ENCODE data around the gene MYO7B.

Gene MYO7B

GRCh38 chr2:127664065-127664894 lies 128.8 kb downstream of the MYO7B start:
- Histone ChIP-seq H3K27ac (ENCODE audit: low read length) (no peak overlapping the region), H3K4me2 (ENCODE audit: low read depth, low read length) (no peak overlapping the region)

GRCh38 chr2:127664895-127665225 lies 129.4 kb downstream of the MYO7B start:
- H2AFZ ChIP-seq (ENCODE audit: low read length) = no peak overlapping the region
- no peak for DNase-seq
- H3K36me3 ChIP-seq (replicated peaks; ENCODE audit: insufficient read depth, low read length) = no peaks in the 10 kb centered on the region
- no peaks in the 10 kb centered on the region for H4K20me1 ChIP-seq (ENCODE audit: insufficient read depth, low read length)
- TF ChIP-seq EZH2phosphoT487 (IDR thresholded peaks at IDR 0.05; ENCODE audit: low read length) = no peak
- H3K9ac ChIP-seq (ENCODE audit: low read length) = no peak overlapping the region
- peaks cover 5% of the 10 kb centered on the region; the same call in 1 of the 2 replicates for H3K27me3 ChIP-seq (replicated peaks; ENCODE audit: insufficient read depth, low read length)
- no peaks in the 10 kb centered on the region for H3K9me3 ChIP-seq (replicated peaks; ENCODE audit: insufficient read depth, low read length)
- no peak overlapping the region for H3K27ac ChIP-seq (ENCODE audit: low read length)
- no peak overlapping the region for H3K4me2 ChIP-seq (ENCODE audit: low read depth, low read length)
- no peaks in the 10 kb centered on the region for H3K79me2 ChIP-seq (ENCODE audit: low read length)
- H3F3A ChIP-seq (ENCODE audit: insufficient read depth, low read length) = no peaks in the 10 kb centered on the region
- H3K4me3 ChIP-seq (ENCODE audit: low read length) = no peak overlapping the region
- H3K9me2 ChIP-seq (replicated peaks; ENCODE audit: insufficient read depth, low read length) = no peaks in the 10 kb centered on the region
- no peaks in the 10 kb centered on the region for H3K4me1 ChIP-seq (ENCODE audit: low read length)

More at GRCh38 chr2:127664065-127664894, 128.8 kb downstream of the MYO7B start:
- no peak for DNase-seq
- H3F3A ChIP-seq (ENCODE audit: insufficient read depth, low read length) = no peaks in the 10 kb centered on the region
- no peak overlapping the region for H3K9ac ChIP-seq (ENCODE audit: low read length)
- TF ChIP-seq EZH2 (optimal IDR thresholded peaks at IDR 0.05; ENCODE audit: low read depth, low read length) = no peak
- no peak for TF ChIP-seq EZH2phosphoT487 (IDR thresholded peaks at IDR 0.05; ENCODE audit: low read length)
- TF ChIP-seq CTCF (IDR thresholded peaks at IDR 0.05; ENCODE audit: low read length) = no peak
- no peaks in the 10 kb centered on the region for H3K79me2 ChIP-seq (ENCODE audit: low read length)
- no peaks in the 10 kb centered on the region for H3K4me1 ChIP-seq (ENCODE audit: low read length)
- H3K36me3 ChIP-seq (replicated peaks; ENCODE audit: insufficient read depth, low read length) = no peaks in the 10 kb centered on the region
- no peaks in the 10 kb centered on the region for H4K20me1 ChIP-seq (ENCODE audit: insufficient read depth, low read length)
- H3K4me3 ChIP-seq (ENCODE audit: low read length) = no peak overlapping the region
- no peak overlapping the region for H2AFZ ChIP-seq (ENCODE audit: low read length)
- H3K9me3 ChIP-seq (replicated peaks; ENCODE audit: insufficient read depth, low read length) = no peaks in the 10 kb centered on the region
- H3K9me2 ChIP-seq (replicated peaks; ENCODE audit: insufficient read depth, low read length) = no peaks in the 10 kb centered on the region
- H3K27me3 ChIP-seq (replicated peaks; ENCODE audit: insufficient read depth, low read length) = peaks cover 5% of the 10 kb centered on the region; the same call in 1 of the 2 replicates

GRCh38 chr2:127665267-127665893 lies 129.9 kb downstream of the MYO7B start:
- H3F3A ChIP-seq (ENCODE audit: insufficient read depth, low read length) = no peaks in the 10 kb centered on the region
- no peak overlapping the region for H2AFZ ChIP-seq (ENCODE audit: low read length)
- H3K9me2 ChIP-seq (replicated peaks; ENCODE audit: insufficient read depth, low read length) = no peaks in the 10 kb centered on the region
- H3K4me2 ChIP-seq (ENCODE audit: low read depth, low read length) = no peak overlapping the region
- H3K9ac ChIP-seq (ENCODE audit: low read length) = no peak overlapping the region
- TF ChIP-seq CTCF (IDR thresholded peaks at IDR 0.05; ENCODE audit: low read length) (no peak), EZH2phosphoT487 (IDR thresholded peaks at IDR 0.05; ENCODE audit: low read length) (no peak), EZH2 (optimal IDR thresholded peaks at IDR 0.05; ENCODE audit: low read depth, low read length) (no peak)
- H3K4me1 ChIP-seq (ENCODE audit: low read length) = no peaks in the 10 kb centered on the region
- H3K4me3 ChIP-seq (ENCODE audit: low read length) = no peak overlapping the region
- no peak for DNase-seq
- no peak overlapping the region for H3K27ac ChIP-seq (ENCODE audit: low read length)
- no peaks in the 10 kb centered on the region for H3K79me2 ChIP-seq (ENCODE audit: low read length)
- no peaks in the 10 kb centered on the region for H4K20me1 ChIP-seq (ENCODE audit: insufficient read depth, low read length)
- H3K27me3 ChIP-seq (replicated peaks; ENCODE audit: insufficient read depth, low read length) = peaks cover 5% of the 10 kb centered on the region; the same call in 1 of the 2 replicates
- no peaks in the 10 kb centered on the region for H3K9me3 ChIP-seq (replicated peaks; ENCODE audit: insufficient read depth, low read length)
- no peaks in the 10 kb centered on the region for H3K36me3 ChIP-seq (replicated peaks; ENCODE audit: insufficient read depth, low read length)

- no peaks in the 10 kb centered on the region for H3K36me3 ChIP-seq (replicated peaks; ENCODE audit: insufficient read depth, low read length)
- H3K9me3 ChIP-seq (replicated peaks; ENCODE audit: insufficient read depth, low read length) = no peaks in the 10 kb centered on the region
- TF ChIP-seq EZH2phosphoT487 (IDR thresholded peaks at IDR 0.05; ENCODE audit: low read length) (no peak), EZH2 (optimal IDR thresholded peaks at IDR 0.05; ENCODE audit: low read depth, low read length) (no peak), CTCF (IDR thresholded peaks at IDR 0.05; ENCODE audit: low read length) (no peak)
- H3F3A ChIP-seq (ENCODE audit: insufficient read depth, low read length) = no peaks in the 10 kb centered on the region
- no peaks in the 10 kb centered on the region for H3K9me2 ChIP-seq (replicated peaks; ENCODE audit: insufficient read depth, low read length)
- no peaks in the 10 kb centered on the region for H4K20me1 ChIP-seq (ENCODE audit: insufficient read depth, low read length)
- H3K79me2 ChIP-seq (ENCODE audit: low read length) = no peaks in the 10 kb centered on the region
- no peak overlapping the region for H2AFZ ChIP-seq (ENCODE audit: low read length)
- H3K9ac ChIP-seq (ENCODE audit: low read length) = no peak overlapping the region
- H3K27me3 ChIP-seq (replicated peaks; ENCODE audit: insufficient read depth, low read length) = peaks cover 22% of the 10 kb centered on the region
- DNase-seq = no peak
- no peak overlapping the region for H3K27ac ChIP-seq (ENCODE audit: low read length)
- H3K4me2 ChIP-seq (ENCODE audit: low read depth, low read length) = no peak overlapping the region
- no peaks in the 10 kb centered on the region for H3K4me1 ChIP-seq (ENCODE audit: low read length)
- H3K4me3 ChIP-seq (ENCODE audit: low read length) = no peak overlapping the region
Measured at GRCh38 chr2:127669056-127669455, 133.6 kb downstream of the MYO7B start.
